Embryonic facial prominence (tissue), 1 donor: Measurements from ENCODE around the gene CCDC24.

ENCODE experiments used
- DNase-seq: peaks from one replicate; pipeline ENCODE4 v3.0.0-alpha.2; 2016; ENCODE audit errors: extremely low spot score

Gene CCDC24

DNA sequence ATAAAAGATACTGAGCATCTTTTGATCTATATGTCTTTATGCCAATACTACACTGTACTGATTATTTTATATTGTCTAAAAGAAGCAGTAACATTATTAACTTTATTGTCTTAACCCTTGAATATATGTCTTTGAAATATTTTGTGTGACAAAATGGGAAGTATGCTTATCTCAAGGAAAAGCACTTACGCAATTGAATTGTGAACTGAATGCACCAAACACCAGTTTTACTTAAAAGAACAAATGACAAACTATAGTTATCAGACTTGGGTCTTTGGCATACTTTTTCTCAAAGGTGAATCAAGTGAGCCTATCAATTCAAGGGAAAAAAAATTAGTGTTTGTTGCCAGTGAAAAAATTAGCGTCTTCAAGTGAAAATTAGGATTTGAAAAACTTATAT is 49.0 kb downstream of the CCDC24 start:
- DNase-seq = no peak

DNA sequence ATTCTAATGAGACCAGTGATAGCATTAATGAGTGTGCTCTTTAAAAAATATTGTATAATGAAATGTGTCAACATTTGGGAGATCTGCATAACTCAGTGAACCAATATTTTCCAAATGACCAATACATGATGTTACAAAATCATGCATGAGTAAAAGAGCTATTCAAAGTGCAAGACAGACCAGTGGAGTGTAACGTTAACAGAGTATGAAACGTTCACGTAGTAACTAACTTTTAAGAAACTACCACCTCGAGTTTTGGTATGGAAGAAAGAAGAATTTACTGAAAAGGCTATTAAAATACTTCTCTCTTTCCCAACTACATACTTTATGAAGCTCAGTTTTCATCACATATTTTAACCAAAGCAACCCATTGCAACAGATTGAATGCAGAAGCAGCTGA is 49.4 kb downstream of the CCDC24 start:
- DNase-seq = no peak

DNA sequence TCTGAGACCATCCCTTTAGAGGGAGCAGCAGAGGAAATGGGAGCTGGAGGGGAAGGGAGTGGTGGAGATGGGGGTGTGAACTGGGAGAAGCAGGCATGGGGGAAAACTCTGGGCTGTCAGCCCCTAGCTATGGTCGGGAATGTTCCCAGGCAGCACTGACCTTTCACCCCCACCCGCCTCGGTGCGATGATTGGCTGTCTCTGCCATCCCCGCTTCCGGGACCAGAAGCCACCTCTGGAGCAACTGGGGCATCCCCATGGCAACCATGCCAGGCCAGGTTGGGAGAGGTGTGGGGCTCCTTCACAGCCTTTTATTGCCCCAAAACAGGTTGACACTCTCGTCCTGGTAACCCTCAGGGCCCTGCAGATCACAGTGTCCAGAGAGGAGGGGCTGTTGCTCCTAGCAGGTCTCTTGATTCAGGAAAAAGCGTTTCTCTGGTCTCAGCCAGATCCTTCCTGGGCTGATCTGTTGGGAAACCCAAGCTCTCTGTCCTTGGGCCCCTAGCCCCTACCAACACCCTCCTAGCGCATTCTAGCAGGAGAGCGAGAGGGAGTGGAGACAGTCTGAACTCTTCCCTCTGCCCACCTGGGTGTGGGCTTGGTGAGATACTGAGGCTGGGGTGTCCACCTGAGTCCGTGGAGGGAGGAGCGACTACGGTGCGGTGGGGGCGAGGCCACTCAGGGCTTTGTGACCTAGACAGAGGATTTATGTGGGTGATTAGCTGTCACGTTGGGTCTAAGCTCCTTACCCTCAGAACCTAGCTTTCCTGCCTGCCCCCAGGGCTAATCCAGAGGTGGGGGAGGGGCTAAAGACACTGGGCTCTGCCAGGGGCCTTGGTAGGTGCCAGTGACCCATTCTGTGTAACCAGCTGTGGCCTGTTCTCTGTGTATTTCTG is 52.0 kb downstream of the CCDC24 start:
- DNase-seq = no peak

DNA sequence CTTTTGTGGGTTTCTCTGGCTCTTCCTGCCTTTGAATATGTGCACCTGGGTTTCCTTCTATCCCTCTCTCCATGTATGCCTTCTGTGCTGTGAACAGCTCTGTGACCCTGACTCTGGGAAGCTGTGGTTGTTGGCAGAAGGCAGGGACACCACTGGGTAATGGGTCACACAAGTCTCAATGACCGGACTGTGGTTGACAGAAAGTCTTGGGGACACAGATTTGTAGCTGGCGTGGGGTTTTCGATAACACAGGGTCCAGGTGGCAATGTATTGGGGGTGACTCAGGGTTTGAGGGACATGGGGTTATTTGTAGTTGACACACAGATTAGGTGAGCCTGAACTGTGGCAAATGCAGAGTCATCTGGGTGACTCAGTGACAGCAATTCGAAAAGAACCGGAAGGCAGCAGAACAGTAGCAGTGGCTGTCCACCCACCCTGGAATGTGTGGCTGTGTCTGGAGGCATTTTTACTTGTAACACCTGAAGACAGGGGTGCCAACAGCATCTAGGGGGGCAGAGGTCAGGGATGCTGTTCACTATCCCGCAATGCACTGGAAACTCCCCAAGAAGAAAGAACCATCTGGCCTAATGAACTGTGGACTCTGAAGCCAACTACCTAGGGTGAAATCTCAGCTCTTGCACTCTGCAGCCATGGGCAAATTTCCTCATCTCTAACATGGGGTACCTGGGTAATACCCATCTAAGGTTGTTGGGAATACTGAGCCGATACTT is 52.8 kb downstream of the CCDC24 start:
- DNase-seq = no peak

DNA sequence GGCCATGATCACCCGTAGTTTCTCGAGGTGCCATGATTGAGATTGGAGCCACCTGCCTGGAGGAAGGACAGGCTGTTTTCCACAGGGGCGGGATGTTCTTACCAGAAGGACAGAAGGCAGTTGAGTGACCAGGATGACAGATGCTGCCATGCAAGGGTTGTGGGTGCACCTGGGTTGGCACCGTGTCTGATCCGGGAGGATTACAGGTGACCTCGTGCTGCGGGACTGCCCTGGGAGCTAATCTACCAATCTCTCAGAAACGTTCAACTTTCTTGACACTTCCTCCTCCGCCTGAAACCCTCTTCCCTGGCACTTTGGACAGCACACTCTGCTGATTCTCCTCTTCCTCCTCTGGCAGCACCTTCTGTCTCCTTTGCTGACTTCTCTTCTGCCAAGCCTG is 53.7 kb downstream of the CCDC24 start:
- DNase-seq = no peak
